H1 (cell line): Measurements from ENCODE around the gene PNPLA3. TPM values are rescaled to one million over a fixed set of nuclear protein-coding genes. Genes with fewer than 3 reads are reported as not detected.

Source experiments
- CBX8 ChIP-seq: fragments of 300-800, 300-1000 bp; sonication (generic); IDR thresholded peaks from 2 replicates; pipeline ENCODE4 v1.7.1; 2016; ENCODE audit warnings: low read depth, low read length, borderline replicate concordance
- CEBPB ChIP-seq: IDR thresholded peaks from 2 replicates; pipeline ENCODE4 v1.6.1; 2012; ENCODE audit warnings: low read depth, low read length
- EP300 ChIP-seq, 2 experiments: IDR thresholded peaks; 1 replicate in 1 of 2; 2 replicates in 1 of 2; pipeline ENCODE4 v1.6.1; 2011 to 2012; ENCODE audit warnings: low read depth in 2 of 2, low read length in 2 of 2, mild to moderate bottlenecking in 2 of 2, borderline replicate concordance in 1 of 2, inconsistent platforms in 1 of 2, moderate library complexity in 1 of 2
- POU5F1 ChIP-seq: IDR thresholded peaks from 2 replicates; pipeline ENCODE4 v1.6.1; 2011; ENCODE audit warnings: low read depth, mild to moderate bottlenecking, low read length, moderate library complexity
- polyA plus RNA-seq, 7 experiments: library from polyadenylated mRNA; depleted of rRNA in 3 of 7; stranded (reverse) in 5 of 7; unstranded in 2 of 7; fragments of >200 nt in 5 of 7; fragments of 200-250 nt in 2 of 7; gene quantifications; 1 replicate in 5 of 7; 2 replicates in 1 of 7; 4 replicates in 1 of 7; pipeline versions ENCODE4 v1.2.1 to v1.2.3, GENCODE V29; 2011 to 2013; ENCODE audit warnings: missing spikeins in 2 of 7, mixed read lengths in 2 of 7
- total RNA-seq: library from RNA; stranded (reverse); fragmentation: NEBNext Ultra II Directional; extraction: Animal tissue kit (Norgen Biotek cat#: 25700); gene quantifications from 2 replicates; pipeline ENCODE4 v1.2.1, GENCODE V29; 2021

The PNPLA3 gene
- total and polyA plus RNA-seq, 2 of the 8 experiments (the other 6 are each of a cell fraction or from before 2014, with no cell fraction given): 17.5 to 23.4 TPM

- no peak for TF ChIP-seq CEBPB
- no peak for TF ChIP-seq POU5F1
- TF ChIP-seq CBX8: no peak
- no peak for TF ChIP-seq EP300 (IDR thresholded peaks at IDR 0.05; ENCODE audit: borderline replicate concordance in 1 of 2, low read depth in 2 of 2, low read length in 2 of 2)
- TF ChIP-seq, all 59 proteins: peak for 0
These were observed 40.8 kb downstream of the PNPLA3 start (continued) for GRCh38 chr22:43964314-43964857.
